Karpas-422 (cell line): Measurements from ENCODE around the gene CHADL. TPM values are rescaled to one million over a fixed set of nuclear protein-coding genes. Genes with fewer than 3 reads are reported as not detected.

Experiments used
- DNase-seq: peaks from one replicate; pipeline ENCODE4 v3.0.0-alpha.2; 2015
- H2AFZ ChIP-seq: fragments of 200-600 bp; sonication (generic); 2 replicates; pipeline ENCODE4 v1.6.1; 2014; ENCODE audit warnings: antibody characterized with exemption, low read length, mixed read lengths
- H3K27ac ChIP-seq: fragments of 200-600 bp; sonication (generic); 2 replicates; pipeline ENCODE4 v1.5.1; 2014; ENCODE audit warnings: mild to moderate bottlenecking, low read length, moderate library complexity
- H3K27me3 ChIP-seq: fragments of 200-600 bp; sonication (generic); 2 replicates; pipeline ENCODE4 v1.6.1; 2014; ENCODE audit warnings: low read length, mixed read lengths
- H3K36me3 ChIP-seq: fragments of 200-600 bp; sonication (generic); 2 replicates; pipeline ENCODE4 v1.6.1; 2014; ENCODE audit warnings: low read length, mixed read lengths; ENCODE audit not compliant: insufficient read depth
- H3K4me1 ChIP-seq: fragments of 200-600 bp; sonication (generic); 2 replicates; pipeline ENCODE4 v1.6.1; 2014; ENCODE audit warnings: mild to moderate bottlenecking, low read length, mixed read lengths
- H3K4me2 ChIP-seq: fragments of 200-600 bp; sonication (generic); 2 replicates; pipeline ENCODE4 v1.6.1; 2014; ENCODE audit warnings: low read length, low read depth, mild to moderate bottlenecking; ENCODE audit not compliant: poor library complexity, severe bottlenecking
- H3K4me3 ChIP-seq: fragments of 200-600 bp; sonication (generic); 2 replicates; pipeline ENCODE4 v1.5.1; 2014; ENCODE audit warnings: mild to moderate bottlenecking, antibody characterized with exemption, low read length, mixed read lengths
- H3K79me2 ChIP-seq: fragments of 200-600 bp; sonication (generic); 2 replicates; pipeline ENCODE4 v1.6.1; 2014; ENCODE audit warnings: mild to moderate bottlenecking, low read length, mixed read lengths
- H3K9ac ChIP-seq: fragments of 200-600 bp; sonication (generic); 2 replicates; pipeline ENCODE4 v1.6.0; 2014; ENCODE audit warnings: low read length
- H3K9me2 ChIP-seq: fragments of 200-600 bp; sonication (generic), shearing (Covaris generic); replicated peaks from 2 replicates; pipeline ENCODE4 v1.6.0; 2014; ENCODE audit warnings: mild to moderate bottlenecking, low read length, moderate library complexity; ENCODE audit not compliant: insufficient read depth
- H3K9me3 ChIP-seq: fragments of 300-700, 200-600 bp; sonication (generic); 2 replicates; pipeline ENCODE4 v1.6.1; 2014; ENCODE audit warnings: low read length, mixed read lengths
- H4K20me1 ChIP-seq: fragments of 200-600 bp; sonication (generic); 2 replicates; pipeline ENCODE4 v1.6.1; 2014; ENCODE audit warnings: mild to moderate bottlenecking, antibody characterized with exemption, low read length, low read depth; ENCODE audit not compliant: insufficient read depth
- total RNA-seq: library from RNA; depleted of rRNA; stranded (reverse); fragments of >200 nt; shearing (Covaris generic); gene quantifications from 2 replicates; pipeline ENCODE4 v1.2.3, GENCODE V29; 2014; ENCODE audit warnings: low replicate concordance

The CHADL gene
- total RNA-seq, 1 experiment from 2014 or later, result not detected

DNA sequence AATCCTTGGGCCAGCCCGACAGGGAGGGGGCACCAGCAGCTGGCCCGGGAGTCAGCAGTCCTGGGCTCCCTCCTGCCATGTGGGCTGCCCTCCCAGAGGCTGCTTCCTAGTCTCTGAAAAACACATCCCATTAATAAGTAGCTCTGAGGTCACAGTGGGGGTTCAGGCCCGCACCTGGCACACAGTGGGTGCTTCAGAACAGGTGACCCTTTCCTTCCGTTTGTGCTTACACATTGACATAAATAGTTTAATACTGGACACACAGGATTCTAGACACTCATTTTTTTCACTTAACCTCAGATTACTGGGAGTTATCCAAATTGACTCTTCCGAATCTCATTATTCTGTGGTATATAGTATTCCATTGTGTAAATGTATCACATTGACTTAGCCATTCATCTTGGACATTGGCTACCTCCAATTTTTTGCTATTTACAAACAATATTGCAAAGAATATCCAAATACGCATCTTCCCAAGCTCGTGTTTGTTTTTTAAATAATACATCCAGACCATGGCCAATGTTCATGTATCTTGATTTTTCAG is 474 bp upstream of the CHADL start:
- Histone ChIP-seq H3K79me2 (no peaks in the 10 kb centered on the region), H2AFZ (no peak overlapping the region), H3K36me3 (no peaks in the 10 kb centered on the region), H4K20me1 (peaks cover 3% of the 10 kb centered on the region; the same call in 1 of the 2 replicates), H3K4me1 (peaks cover 17% of the 10 kb centered on the region), H3K9me2 (no peaks in the 10 kb centered on the region), H3K9ac (no peak overlapping the region), H3K4me2 (no peak overlapping the region), H3K27ac (no peak overlapping the region), H3K9me3 (no peaks in the 10 kb centered on the region), H3K27me3 (no peaks in the 10 kb centered on the region), H3K4me3 (no peak overlapping the region)
- no peak for DNase-seq

GRCh38 chr22:41239443-41240128 is 1.1 kb downstream of the CHADL start:
- Histone ChIP-seq H3K9me2 (no peaks in the 10 kb centered on the region), H3K27ac (no peak overlapping the region), H2AFZ (no peak overlapping the region), H3K27me3 (no peaks in the 10 kb centered on the region), H3K9me3 (no peaks in the 10 kb centered on the region), H3K4me1 (peaks cover 17% of the 10 kb centered on the region), H3K36me3 (no peaks in the 10 kb centered on the region), H3K4me2 (no peak overlapping the region), H3K79me2 (no peaks in the 10 kb centered on the region), H4K20me1 (peaks cover 3% of the 10 kb centered on the region; the same call in 1 of the 2 replicates), H3K4me3 (no peak overlapping the region), H3K9ac (no peak overlapping the region)
- DNase-seq, result peak; percentile 53

GRCh38 chr22:41238570-41239442 is 1.9 kb downstream of the CHADL start:
- no peak overlapping the region for H2AFZ ChIP-seq
- no peaks in the 10 kb centered on the region for H3K36me3 ChIP-seq
- peaks cover 17% of the 10 kb centered on the region for H3K4me1 ChIP-seq
- no peak for DNase-seq
- H3K4me3 ChIP-seq, result no peak overlapping the region
- H3K9ac ChIP-seq, result no peak overlapping the region
- no peak overlapping the region for H3K27ac ChIP-seq
- peaks cover 3% of the 10 kb centered on the region; the same call in 1 of the 2 replicates for H4K20me1 ChIP-seq
- H3K4me2 ChIP-seq, result no peak overlapping the region
- H3K27me3 ChIP-seq, result no peaks in the 10 kb centered on the region
- no peaks in the 10 kb centered on the region for H3K9me3 ChIP-seq
- H3K79me2 ChIP-seq, result no peaks in the 10 kb centered on the region
- no peaks in the 10 kb centered on the region for H3K9me2 ChIP-seq

- Histone ChIP-seq H3K27ac (no peak overlapping the region), H3K27me3 (no peaks in the 10 kb centered on the region), H3K9ac (peak overlapping the region; percentile 62), H3K4me3 (peak overlapping the region; percentile 61; the same call in 1 of the 2 replicates), H3K79me2 (no peaks in the 10 kb centered on the region), H3K4me1 (peaks cover 17% of the 10 kb centered on the region), H3K4me2 (peak overlapping the region; percentile 75), H4K20me1 (peaks cover 3% of the 10 kb centered on the region; the same call in 1 of the 2 replicates), H3K36me3 (no peaks in the 10 kb centered on the region), H3K9me2 (no peaks in the 10 kb centered on the region), H2AFZ (no peak overlapping the region), H3K9me3 (no peaks in the 10 kb centered on the region)
- peak; percentile 95 for DNase-seq
These were observed 2.8 kb downstream of the CHADL start for GRCh38 chr22:41237707-41238569.

GRCh38 chr22:41237036-41237706 is 3.6 kb downstream of the CHADL start:
- Histone ChIP-seq H3K36me3 (no peaks in the 10 kb centered on the region), H2AFZ (0 out of 2 replicates have a peak overlapping the region, but pooled peaks have one; percentile 53), H3K4me1 (peaks cover 17% of the 10 kb centered on the region), H3K9me2 (no peaks in the 10 kb centered on the region), H3K27ac (no peak overlapping the region), H3K4me2 (peak overlapping the region; percentile 75), H3K27me3 (no peaks in the 10 kb centered on the region), H3K79me2 (no peaks in the 10 kb centered on the region), H3K4me3 (peak overlapping the region; percentile 61), H3K9ac (peak overlapping the region; percentile 51; the same call in 1 of the 2 replicates), H3K9me3 (no peaks in the 10 kb centered on the region), H4K20me1 (peaks cover 3% of the 10 kb centered on the region; the same call in 1 of the 2 replicates)
- DNase-seq, result no peak

- no peak overlapping the region for H3K4me2 ChIP-seq
- H3K27ac ChIP-seq, result no peak overlapping the region
- H2AFZ ChIP-seq, result no peak overlapping the region
- no peaks in the 10 kb centered on the region; the same call in 1 of the 2 replicates for H4K20me1 ChIP-seq
- H3K79me2 ChIP-seq, result no peaks in the 10 kb centered on the region
- H3K9me2 ChIP-seq, result no peaks in the 10 kb centered on the region
- H3K9me3 ChIP-seq, result no peaks in the 10 kb centered on the region
- H3K4me1 ChIP-seq, result peaks cover 16% of the 10 kb centered on the region
- H3K4me3 ChIP-seq, result no peak overlapping the region
- H3K27me3 ChIP-seq, result no peaks in the 10 kb centered on the region
- no peak overlapping the region for H3K9ac ChIP-seq
- H3K36me3 ChIP-seq, result no peaks in the 10 kb centered on the region
- DNase-seq, result no peak
These were observed 5.7 kb downstream of the CHADL start for GRCh38 chr22:41234815-41235695.

DNA sequence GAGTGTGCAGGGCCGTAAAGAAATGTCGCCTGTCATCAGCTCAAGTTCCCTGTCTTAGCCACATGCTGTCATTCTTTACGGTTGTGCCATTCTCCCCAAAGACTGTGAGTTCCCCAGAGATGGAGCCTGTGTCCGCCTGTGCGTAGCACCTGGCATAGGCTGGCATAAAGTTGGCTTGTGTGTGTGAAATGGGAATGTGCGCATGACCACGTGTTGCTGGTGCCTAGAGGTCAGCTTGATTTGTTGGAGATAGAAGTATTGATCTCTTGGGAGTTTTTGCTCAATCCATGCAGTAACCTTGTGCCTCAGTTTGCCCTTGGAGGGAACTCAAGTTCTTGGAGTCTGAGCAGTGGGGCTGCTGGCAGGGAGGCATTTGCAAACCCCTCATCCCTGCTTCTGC is 9.4 kb downstream of the CHADL start:
- H3K4me1 ChIP-seq, result no peaks in the 10 kb centered on the region
- no peak overlapping the region for H3K4me3 ChIP-seq
- H3K4me2 ChIP-seq, result no peak overlapping the region

More for the DNA sequence above, 9.4 kb downstream of the CHADL start:
- Histone ChIP-seq H3K9ac (no peak overlapping the region), H3K27me3 (no peaks in the 10 kb centered on the region), H3K27ac (no peak overlapping the region), H4K20me1 (no peaks in the 10 kb centered on the region), H3K9me2 (no peaks in the 10 kb centered on the region), H3K79me2 (no peaks in the 10 kb centered on the region), H3K36me3 (no peaks in the 10 kb centered on the region; the same call in none of the 2 replicates), H2AFZ (no peak overlapping the region), H3K9me3 (no peaks in the 10 kb centered on the region)
- no peak for DNase-seq
